Measurements from ENCODE around the gene ATF6B. TPM values are rescaled to one million over a fixed set of nuclear protein-coding genes. Genes with fewer than 3 reads are reported as not detected.
"Not testable (repeated sequence)": the region's sequence is repeated elsewhere in the genome, so short reads cannot be mapped to it uniquely, and the experiment has no call there.

Gene ATF6B
- total RNA-seq, 4 donors from 2014 or later: 41.5 to 63.5 (median 57.3) TPM

GRCh38 chr6:32147401-32148132, 19.5 kb upstream of the ATF6B start:
- intact Hi-C loops (cut with DNase I): no loop called here
- peaks cover 6 to 7% of the 10 kb centered on the region in 2 donors for H3K4me1 ChIP-seq
- no peak overlapping the region for H3K27ac ChIP-seq
- no peaks in the 10 kb centered on the region for H3K36me3 ChIP-seq
- no peaks in the 10 kb centered on the region for H3K27me3 ChIP-seq
- H3K4me3 ChIP-seq (replicated peaks in 1 of 3): no peak overlapping the region
- no peak for TF ChIP-seq POLR2A (IDR thresholded peaks at IDR 0.05)
- TF ChIP-seq CTCF (IDR thresholded peaks at IDR 0.05): no peak
- H3K9me3 ChIP-seq: no peaks in the 10 kb centered on the region
- no peak for DNase-seq
- WGBS, 2 donors: 94 to 95% methylated on average over 4 of the region's 4 CpGs

GRCh38 chr6:32146687-32147086, 18.6 kb upstream of the ATF6B start:
- no peak for DNase-seq
- H3K4me3 ChIP-seq (replicated peaks in 1 of 3): no peak overlapping the region
- no peaks in the 10 kb centered on the region for H3K4me1 ChIP-seq
- 52 to 59% methylated on average over 4 of the region's 4 CpGs for WGBS, 2 donors
- H3K36me3 ChIP-seq: no peaks in the 10 kb centered on the region
- H3K27me3 ChIP-seq: no peaks in the 10 kb centered on the region
- intact Hi-C loops (cut with DNase I): no loop called here
- TF ChIP-seq POLR2A (IDR thresholded peaks at IDR 0.05): no peak
- TF ChIP-seq CTCF (IDR thresholded peaks at IDR 0.05): no peak
- H3K27ac ChIP-seq: no peak overlapping the region
- no peaks in the 10 kb centered on the region for H3K9me3 ChIP-seq

GRCh38 chr6:32146287-32146686, 18.2 kb upstream of the ATF6B start:
- DNase-seq: no peak
- TF ChIP-seq POLR2A (IDR thresholded peaks at IDR 0.05): no peak
- no peak for TF ChIP-seq CTCF (IDR thresholded peaks at IDR 0.05)
- Histone ChIP-seq H3K27me3 (no peaks in the 10 kb centered on the region), H3K36me3 (no peaks in the 10 kb centered on the region), H3K27ac (no peak overlapping the region), H3K4me1 (no peaks in the 10 kb centered on the region), H3K4me3 (replicated peaks in 1 of 3) (no peak overlapping the region), H3K9me3 (no peaks in the 10 kb centered on the region)
- intact Hi-C loops (cut with DNase I): no loop called here
- WGBS, 2 donors: 93 to 94% methylated on average over 1 of the region's 1 CpG

DNA sequence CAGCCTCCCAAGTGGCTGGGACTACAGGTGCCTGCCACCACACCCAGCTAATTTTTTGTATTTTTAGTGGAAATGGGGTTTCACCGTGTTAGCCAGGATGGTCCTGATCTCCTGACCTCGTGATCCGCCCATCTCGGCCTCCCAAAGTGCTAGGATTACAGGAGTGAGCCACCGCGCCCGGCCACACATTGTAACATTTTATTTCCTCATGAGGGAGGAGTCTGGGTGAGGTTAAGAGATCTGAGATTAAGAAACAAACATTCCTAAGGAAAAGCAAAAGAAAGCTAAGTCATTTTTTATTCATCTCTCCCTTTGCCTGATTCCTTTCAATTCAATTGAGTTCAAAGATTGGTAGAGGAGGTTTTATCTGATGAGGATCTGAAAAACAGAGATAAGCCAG, 16.2 kb upstream of the ATF6B start:
- H3K27ac ChIP-seq; intact Hi-C loops (cut with DNase I): not testable (repeated sequence)
- WGBS, 2 donors: 91 to 93% methylated on average over 7 of the region's 7 CpGs

GRCh38 chr6:32140420-32141046, 12.5 kb upstream of the ATF6B start:
- intact Hi-C loops (cut with DNase I): no loop called here
- TF ChIP-seq POLR2A (IDR thresholded peaks at IDR 0.05): no peak
- no peak for TF ChIP-seq CTCF (IDR thresholded peaks at IDR 0.05)
- WGBS, 2 donors: 74 to 76% methylated on average over 5 of the region's 5 CpGs
- Histone ChIP-seq H3K9me3 (no peaks in the 10 kb centered on the region), H3K4me3 (replicated peaks in 1 of 3) (no peak overlapping the region), H3K27ac (no peak overlapping the region), H3K36me3 (no peaks in the 10 kb centered on the region), H3K4me1 (peaks cover 6 to 14% of the 10 kb centered on the region in 2 donors), H3K27me3 (no peaks in the 10 kb centered on the region)
- DNase-seq: no peak

More for the DNA sequence above, 16.2 kb upstream of the ATF6B start:
- not testable (repeated sequence) for H3K4me3 ChIP-seq (replicated peaks in 1 of 3); H3K9me3 ChIP-seq; DNase-seq; H3K27me3 ChIP-seq; H3K36me3 ChIP-seq; H3K4me1 ChIP-seq
